DOHH2 (cell line): Measurements from ENCODE around the gene PNMA8A.

ENCODE experiments used
- EZH2phosphoT487 ChIP-seq: fragments of 200-600 bp; sonication (generic); IDR thresholded peaks from 2 replicates; pipeline ENCODE4 v1.6.1; 2017; ENCODE audit warnings: borderline replicate concordance, mild to moderate bottlenecking, antibody characterized with exemption, low read length, moderate library complexity, mixed read lengths
- TF ChIP-seq, protein P1 (sequence below): fragments of 200-600 bp; sonication (generic); IDR thresholded peaks from one replicate; pipeline ENCODE4 v1.5.1; 2014; ENCODE audit warnings: antibody characterized with exemption, mild to moderate bottlenecking, low read depth, low read length; ENCODE audit not compliant: poor library complexity, severe bottlenecking

DNA sequence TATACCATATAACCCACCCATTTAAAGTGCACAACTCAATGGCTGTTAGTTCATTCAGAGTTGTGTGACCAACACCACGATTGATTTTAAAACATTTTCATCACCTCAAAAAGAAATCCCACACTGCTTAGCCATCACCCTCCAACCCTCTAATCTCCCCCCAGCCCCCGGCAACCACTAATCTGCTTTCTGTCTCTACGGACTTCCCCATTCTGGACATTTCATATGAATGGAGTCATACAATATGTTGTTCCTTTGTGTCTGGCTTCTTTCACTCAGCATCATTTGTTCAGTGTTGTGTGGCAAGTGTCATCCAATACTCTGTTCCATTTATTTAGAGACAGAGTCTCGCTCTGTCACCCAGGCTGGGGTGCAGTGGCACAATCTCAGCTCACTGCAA is 28.3 kb upstream of the PNMA8A start:
- TF ChIP-seq, protein P1, sequence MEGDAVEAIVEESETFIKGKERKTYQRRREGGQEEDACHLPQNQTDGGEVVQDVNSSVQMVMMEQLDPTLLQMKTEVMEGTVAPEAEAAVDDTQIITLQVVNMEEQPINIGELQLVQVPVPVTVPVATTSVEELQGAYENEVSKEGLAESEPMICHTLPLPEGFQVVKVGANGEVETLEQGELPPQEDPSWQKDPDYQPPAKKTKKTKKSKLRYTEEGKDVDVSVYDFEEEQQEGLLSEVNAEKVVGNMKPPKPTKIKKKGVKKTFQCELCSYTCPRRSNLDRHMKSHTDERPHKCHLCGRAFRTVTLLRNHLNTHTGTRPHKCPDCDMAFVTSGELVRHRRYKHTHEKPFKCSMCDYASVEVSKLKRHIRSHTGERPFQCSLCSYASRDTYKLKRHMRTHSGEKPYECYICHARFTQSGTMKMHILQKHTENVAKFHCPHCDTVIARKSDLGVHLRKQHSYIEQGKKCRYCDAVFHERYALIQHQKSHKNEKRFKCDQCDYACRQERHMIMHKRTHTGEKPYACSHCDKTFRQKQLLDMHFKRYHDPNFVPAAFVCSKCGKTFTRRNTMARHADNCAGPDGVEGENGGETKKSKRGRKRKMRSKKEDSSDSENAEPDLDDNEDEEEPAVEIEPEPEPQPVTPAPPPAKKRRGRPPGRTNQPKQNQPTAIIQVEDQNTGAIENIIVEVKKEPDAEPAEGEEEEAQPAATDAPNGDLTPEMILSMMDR: no peak
- TF ChIP-seq EZH2phosphoT487: no peak
